Measurements from ENCODE around the gene CTBP2.

The CTBP2 gene

GRCh38 chr10:125084614-125085257 is 75.6 kb downstream of the CTBP2 start:
- Histone ChIP-seq H3K36me3 (ENCODE audit: low read length) (no peaks in the 10 kb centered on the region), H4K20me1 (ENCODE audit: low read depth, low read length) (no peaks in the 10 kb centered on the region), H3K27ac (ENCODE audit: low read depth, low read length) (no peak overlapping the region), H3F3A (ENCODE audit: insufficient read depth) (no peaks in the 10 kb centered on the region), H3K9ac (ENCODE audit: low read length) (no peak overlapping the region), H3K9me2 (replicated peaks; ENCODE audit: insufficient read depth, low read length) (no peaks in the 10 kb centered on the region), H3K4me2 (ENCODE audit: low read depth, low read length, poor library complexity, severe bottlenecking) (no peak overlapping the region), H3K9me3 (ENCODE audit: insufficient read depth, low read length) (no peaks in the 10 kb centered on the region), H3K79me2 (ENCODE audit: insufficient read depth, low read length) (no peaks in the 10 kb centered on the region), H3K4me3 (ENCODE audit: insufficient read depth, low read length, poor library complexity, severe bottlenecking) (no peak overlapping the region), H3K27me3 (ENCODE audit: low read length) (no peaks in the 10 kb centered on the region), H2AFZ (ENCODE audit: low read depth, low read length, severe bottlenecking) (no peak overlapping the region)
- TF ChIP-seq, protein P1, sequence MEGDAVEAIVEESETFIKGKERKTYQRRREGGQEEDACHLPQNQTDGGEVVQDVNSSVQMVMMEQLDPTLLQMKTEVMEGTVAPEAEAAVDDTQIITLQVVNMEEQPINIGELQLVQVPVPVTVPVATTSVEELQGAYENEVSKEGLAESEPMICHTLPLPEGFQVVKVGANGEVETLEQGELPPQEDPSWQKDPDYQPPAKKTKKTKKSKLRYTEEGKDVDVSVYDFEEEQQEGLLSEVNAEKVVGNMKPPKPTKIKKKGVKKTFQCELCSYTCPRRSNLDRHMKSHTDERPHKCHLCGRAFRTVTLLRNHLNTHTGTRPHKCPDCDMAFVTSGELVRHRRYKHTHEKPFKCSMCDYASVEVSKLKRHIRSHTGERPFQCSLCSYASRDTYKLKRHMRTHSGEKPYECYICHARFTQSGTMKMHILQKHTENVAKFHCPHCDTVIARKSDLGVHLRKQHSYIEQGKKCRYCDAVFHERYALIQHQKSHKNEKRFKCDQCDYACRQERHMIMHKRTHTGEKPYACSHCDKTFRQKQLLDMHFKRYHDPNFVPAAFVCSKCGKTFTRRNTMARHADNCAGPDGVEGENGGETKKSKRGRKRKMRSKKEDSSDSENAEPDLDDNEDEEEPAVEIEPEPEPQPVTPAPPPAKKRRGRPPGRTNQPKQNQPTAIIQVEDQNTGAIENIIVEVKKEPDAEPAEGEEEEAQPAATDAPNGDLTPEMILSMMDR (IDR thresholded peaks at IDR 0.05; ENCODE audit: insufficient read depth, low read length, poor library complexity, severe bottlenecking) = no peak
- TF ChIP-seq EZH2phosphoT487 (conservative IDR thresholded peaks at IDR 0.05; ENCODE audit: low read length) = no peak

DNA sequence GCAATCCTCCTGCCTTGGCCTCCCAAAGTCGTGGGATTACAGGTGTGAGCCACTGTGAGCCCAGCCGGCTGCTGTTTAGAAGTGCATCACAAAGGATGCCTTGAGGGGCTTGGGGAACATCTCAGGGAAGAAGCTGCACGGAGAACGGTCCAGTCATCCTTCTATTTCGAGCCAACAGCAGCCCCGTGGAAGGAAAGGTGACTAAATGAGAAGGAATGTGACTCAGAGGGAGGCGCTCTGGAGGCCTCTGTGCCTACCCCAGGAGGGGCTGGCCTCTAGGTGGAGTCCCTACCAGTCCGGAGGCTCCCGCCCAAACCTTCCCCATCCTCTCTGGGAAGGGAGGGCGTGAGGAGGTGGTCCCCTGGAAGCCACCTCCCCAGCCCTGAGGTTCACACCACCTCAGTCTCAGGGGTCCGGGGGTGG is 76.2 kb downstream of the CTBP2 start:
- TF ChIP-seq, protein P1 (IDR thresholded peaks at IDR 0.05; ENCODE audit: insufficient read depth, low read length, poor library complexity, severe bottlenecking) = no peak
- TF ChIP-seq EZH2phosphoT487 (conservative IDR thresholded peaks at IDR 0.05; ENCODE audit: low read length) = no peak
- Histone ChIP-seq H4K20me1 (ENCODE audit: low read depth, low read length) (no peaks in the 10 kb centered on the region), H3K27ac (ENCODE audit: low read depth, low read length) (no peak overlapping the region), H3K4me2 (ENCODE audit: low read depth, low read length, poor library complexity, severe bottlenecking) (no peak overlapping the region), H3K36me3 (ENCODE audit: low read length) (no peaks in the 10 kb centered on the region), H3K4me3 (ENCODE audit: insufficient read depth, low read length, poor library complexity, severe bottlenecking) (no peak overlapping the region), H3F3A (ENCODE audit: insufficient read depth) (no peaks in the 10 kb centered on the region), H3K9ac (ENCODE audit: low read length) (no peak overlapping the region), H3K9me2 (replicated peaks; ENCODE audit: insufficient read depth, low read length) (no peaks in the 10 kb centered on the region), H3K27me3 (ENCODE audit: low read length) (no peaks in the 10 kb centered on the region), H3K79me2 (ENCODE audit: insufficient read depth, low read length) (no peaks in the 10 kb centered on the region), H2AFZ (ENCODE audit: low read depth, low read length, severe bottlenecking) (no peak overlapping the region), H3K9me3 (ENCODE audit: insufficient read depth, low read length) (no peaks in the 10 kb centered on the region)

DNA sequence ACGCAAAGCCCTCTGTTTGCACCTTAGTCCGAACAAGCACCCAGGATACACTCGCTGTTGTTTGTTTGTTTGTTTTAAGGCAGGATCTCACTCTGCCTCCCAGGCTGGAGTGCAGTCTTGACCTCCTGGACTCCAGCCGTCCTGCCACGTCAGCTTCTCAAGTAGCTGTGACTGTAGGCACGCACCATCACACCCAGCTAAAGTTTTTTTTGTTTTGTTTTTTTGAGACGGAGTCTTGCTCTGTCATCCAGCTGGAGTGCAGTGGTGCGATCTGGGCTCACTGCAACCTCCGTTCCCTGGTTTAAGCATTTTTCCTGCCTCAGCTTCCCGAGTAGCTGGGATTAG is 76.8 kb downstream of the CTBP2 start:
- no peaks in the 10 kb centered on the region for H4K20me1 ChIP-seq (ENCODE audit: low read depth, low read length)
- H3K9me2 ChIP-seq (replicated peaks; ENCODE audit: insufficient read depth, low read length) = no peaks in the 10 kb centered on the region
- H3K79me2 ChIP-seq (ENCODE audit: insufficient read depth, low read length) = no peaks in the 10 kb centered on the region
- H3K9ac ChIP-seq (ENCODE audit: low read length) = no peak overlapping the region
- TF ChIP-seq, protein P1 (IDR thresholded peaks at IDR 0.05; ENCODE audit: insufficient read depth, low read length, poor library complexity, severe bottlenecking) = no peak
- no peaks in the 10 kb centered on the region for H3K27me3 ChIP-seq (ENCODE audit: low read length)
- no peak overlapping the region for H3K4me2 ChIP-seq (ENCODE audit: low read depth, low read length, poor library complexity, severe bottlenecking)
- no peaks in the 10 kb centered on the region for H3K36me3 ChIP-seq (ENCODE audit: low read length)
- no peak overlapping the region for H2AFZ ChIP-seq (ENCODE audit: low read depth, low read length, severe bottlenecking)
- no peaks in the 10 kb centered on the region for H3F3A ChIP-seq (ENCODE audit: insufficient read depth)
- no peaks in the 10 kb centered on the region for H3K9me3 ChIP-seq (ENCODE audit: insufficient read depth, low read length)
- H3K27ac ChIP-seq (ENCODE audit: low read depth, low read length) = no peak overlapping the region
- no peak overlapping the region for H3K4me3 ChIP-seq (ENCODE audit: insufficient read depth, low read length, poor library complexity, severe bottlenecking)
